GM10847 (cell line): ENCODE measurements around the gene DCAF10.

ENCODE experiments used
- POLR2A ChIP-seq: IDR thresholded peaks from 2 replicates; pipeline ENCODE4 v1.6.1; 2011; ENCODE audit not compliant: insufficient read length; ENCODE audit errors: extremely low read depth

The DCAF10 gene

DNA sequence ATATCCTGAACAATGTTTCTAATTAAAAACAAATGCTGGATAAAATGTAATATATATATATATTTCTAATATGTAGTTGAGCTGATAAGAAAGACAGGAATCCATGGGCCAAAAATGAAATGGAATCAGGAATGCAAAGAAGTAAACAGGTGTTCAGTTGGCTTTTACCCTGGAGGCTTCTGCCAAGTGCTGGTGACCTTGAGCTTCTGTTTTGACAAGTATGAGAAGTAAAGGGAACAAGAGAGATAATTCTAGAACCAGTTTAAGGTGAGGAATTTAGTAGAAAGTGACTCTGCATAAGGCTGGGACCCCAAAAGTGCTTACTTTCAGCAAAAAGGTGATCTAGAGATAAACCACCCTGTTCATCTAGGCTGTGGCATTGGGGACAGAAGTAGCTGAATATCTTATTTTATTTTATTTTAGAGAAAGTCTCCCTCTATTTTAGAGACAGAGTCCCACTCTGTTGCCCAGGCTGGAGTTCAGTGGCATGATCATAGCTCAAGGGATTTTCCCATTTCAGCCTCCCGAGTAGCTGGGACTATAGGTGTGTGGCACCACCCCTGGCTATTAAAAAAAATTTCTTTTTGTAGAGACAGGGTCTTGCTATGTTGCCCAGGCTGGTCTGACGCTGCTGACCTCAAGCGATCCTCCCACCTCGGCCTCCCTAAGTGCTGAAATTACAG lies 27.0 kb downstream of the DCAF10 start:
- no peak for TF ChIP-seq POLR2A

DNA sequence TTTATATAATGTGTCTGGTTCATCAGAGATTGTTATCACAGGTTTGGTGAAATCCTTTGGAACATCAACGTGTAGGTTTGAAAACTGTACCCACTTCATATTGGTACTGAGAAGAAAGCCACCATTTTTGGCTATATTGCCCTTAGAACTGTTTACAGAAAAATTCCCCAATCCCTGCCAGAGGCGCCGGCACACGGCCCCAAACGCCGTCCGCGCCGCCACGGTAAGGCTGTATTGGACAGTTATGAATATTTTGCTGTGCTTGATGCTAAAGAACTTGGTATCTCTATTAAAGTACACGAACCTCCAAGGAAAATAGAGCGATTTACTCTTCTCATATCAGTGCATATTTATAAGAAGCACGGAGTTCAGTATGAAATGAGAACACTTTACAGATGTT lies 35.2 kb downstream of the DCAF10 start:
- TF ChIP-seq POLR2A, result no peak

DNA sequence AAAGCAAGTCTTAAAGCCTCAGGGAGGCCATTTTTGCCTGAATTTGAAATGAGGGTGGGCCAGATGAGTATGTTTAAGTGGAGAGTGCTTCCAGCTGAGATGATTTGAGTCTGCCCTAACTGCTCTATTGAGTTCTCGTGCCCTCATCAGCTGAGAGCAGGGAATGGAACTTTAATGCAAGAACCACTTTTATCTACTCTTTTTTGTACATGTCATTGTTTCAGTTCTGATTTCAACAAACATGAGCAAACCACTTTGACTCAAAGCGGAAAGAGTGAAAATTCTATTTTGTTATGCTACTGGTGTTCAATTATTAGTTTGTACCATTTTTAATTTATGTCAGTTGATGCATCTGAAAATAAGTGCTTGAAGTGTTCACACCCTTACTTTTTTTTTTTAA lies 35.8 kb downstream of the DCAF10 start:
- TF ChIP-seq POLR2A, result no peak

DNA sequence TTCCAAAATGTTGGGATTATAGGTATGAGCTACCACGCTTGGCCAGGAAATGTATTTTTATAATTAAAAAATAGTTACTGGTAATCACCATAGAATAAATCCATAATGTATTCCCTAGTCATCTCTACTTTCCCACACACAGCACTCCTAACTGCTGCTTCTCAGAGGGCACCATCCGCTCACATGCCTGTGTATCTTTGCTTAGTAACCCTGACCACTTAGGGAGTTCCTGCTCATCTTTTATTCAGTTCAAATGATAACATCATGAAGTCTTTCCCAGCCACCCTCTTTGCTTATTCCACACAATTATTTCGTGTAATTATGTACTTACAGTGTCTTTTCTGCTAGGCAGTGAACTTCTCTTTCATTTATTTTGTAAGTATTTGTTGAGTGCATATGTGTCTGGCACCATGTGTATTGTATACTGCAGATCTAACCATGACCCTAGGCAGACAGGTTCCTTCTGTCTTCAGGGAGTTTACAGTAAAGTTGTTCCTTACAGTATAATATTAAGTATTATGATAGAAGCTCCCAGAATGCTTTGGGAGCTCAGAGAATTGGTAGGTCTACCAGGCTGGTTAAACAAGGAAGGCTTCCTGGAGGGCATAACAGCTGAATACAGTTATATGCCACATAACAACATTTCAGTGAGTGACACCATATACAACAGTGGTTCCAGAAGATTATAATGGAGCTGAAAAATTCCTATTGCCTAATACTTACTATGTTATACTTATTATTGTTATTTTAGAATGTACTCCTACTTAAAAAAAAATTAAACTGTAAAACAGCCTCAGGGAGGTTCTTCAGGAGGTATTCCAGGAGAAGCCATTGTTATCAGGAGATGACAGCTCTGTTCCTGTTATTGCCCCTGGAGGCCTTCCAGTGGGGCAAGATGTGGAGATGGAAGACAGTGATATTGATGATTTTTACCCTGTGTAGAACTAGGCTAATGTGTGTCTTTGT lies 39.2 kb downstream of the DCAF10 start:
- TF ChIP-seq POLR2A, result no peak

DNA sequence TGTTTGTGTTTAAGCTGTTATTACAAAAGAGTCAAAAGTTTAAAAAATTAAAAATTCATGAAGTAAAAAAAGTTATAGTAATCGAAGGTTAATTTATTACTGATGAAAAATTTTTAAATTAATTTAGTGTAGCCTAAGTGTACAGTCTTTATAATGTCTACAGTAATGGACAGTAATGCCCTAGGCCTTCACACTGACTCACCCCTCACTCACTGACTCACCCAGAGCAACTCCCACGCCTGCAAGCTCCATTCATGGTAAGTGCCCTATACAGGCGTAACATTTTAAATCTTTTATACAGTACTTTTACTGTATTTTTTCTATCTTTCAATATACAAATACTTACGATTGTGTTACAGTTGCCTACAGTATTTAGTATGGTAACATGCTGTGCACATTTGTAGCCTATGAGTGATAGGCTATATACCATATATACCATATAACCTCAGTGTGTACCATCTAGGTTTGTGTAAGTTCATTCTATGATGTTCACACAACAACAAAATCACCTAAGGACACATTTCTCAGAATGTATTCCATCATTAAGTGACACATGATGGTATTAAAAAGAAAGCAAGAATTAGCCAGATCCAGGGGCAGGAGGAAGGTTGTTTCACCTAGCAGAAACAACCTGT lies 40.1 kb downstream of the DCAF10 start:
- TF ChIP-seq POLR2A, result no peak

DNA sequence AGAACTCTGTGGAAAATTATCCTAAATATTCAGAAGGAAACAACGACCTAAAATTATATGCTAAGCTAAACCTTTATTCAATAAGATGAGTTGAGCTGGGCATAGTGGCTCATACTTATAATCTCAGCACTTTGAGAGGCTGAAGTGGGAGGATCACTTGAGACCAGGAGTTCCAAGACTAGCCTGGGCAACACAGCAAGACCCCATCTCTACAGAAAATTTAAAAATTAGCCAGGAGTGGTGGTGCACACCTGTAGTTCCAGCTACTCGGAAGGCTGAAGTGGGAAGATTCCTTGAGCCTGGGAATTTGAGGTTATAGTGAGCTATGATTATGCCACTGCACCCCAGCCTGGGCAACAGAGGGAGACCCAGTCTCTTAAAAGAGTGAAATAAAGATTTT lies 51.6 kb downstream of the DCAF10 start:
- TF ChIP-seq POLR2A, result no peak

DNA sequence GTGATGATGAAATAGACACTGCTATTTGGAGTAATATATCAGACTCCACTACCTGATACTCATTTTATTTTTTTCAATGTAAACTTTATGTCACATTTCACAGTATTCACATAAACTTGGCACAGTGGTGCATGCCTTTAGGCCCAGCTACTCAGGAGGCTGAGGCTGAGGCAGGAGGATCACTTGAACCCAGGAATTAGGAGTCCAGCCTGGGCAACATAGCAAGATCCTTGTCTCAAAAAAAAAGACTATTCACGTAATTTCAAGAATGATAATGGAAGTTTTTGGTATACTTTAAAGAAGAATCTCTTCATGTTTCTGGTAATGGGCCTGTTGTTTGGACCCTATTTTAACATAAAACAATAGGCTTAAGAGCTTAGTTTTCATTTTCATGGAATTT lies 56.0 kb downstream of the DCAF10 start:
- no peak for TF ChIP-seq POLR2A

DNA sequence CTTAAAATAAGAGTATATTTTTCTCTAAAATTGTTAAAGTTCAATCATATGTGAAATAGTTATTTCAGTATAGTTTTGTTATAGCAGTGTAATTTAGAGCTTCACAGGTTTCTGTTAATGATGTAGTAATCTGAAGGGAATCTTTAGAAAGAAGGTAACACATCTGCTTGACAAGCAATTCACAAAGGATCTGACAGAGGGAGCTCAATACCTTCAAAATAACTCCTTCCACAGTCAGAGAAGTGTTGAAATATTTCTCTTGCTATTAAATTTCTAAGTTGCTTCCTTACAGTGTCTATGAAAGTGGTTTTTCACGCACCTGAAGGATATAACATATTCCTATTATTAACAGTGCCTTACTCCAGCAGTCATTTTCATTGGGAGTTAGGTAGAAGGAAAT lies 58.4 kb downstream of the DCAF10 start:
- no peak for TF ChIP-seq POLR2A

DNA sequence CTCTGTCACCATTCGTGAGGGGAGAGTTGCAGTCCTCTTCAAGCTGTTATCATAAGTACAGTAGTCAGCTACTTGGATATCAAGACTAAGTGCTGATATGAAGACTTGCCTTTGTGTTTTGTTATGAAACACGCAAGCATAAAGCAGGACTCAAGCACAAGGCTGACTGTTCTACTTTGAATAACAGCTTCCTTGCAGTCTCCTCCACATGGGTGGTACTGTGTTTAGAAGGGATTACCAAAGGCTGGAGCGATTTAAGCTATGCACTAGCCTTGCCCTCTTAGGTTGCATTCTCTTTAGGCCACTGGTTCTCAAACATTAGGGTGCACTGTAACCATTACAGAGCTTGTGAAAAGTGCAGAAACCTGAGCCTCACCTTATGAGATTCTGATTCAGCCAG lies 61.9 kb downstream of the DCAF10 start:
- TF ChIP-seq POLR2A, result no peak

DNA sequence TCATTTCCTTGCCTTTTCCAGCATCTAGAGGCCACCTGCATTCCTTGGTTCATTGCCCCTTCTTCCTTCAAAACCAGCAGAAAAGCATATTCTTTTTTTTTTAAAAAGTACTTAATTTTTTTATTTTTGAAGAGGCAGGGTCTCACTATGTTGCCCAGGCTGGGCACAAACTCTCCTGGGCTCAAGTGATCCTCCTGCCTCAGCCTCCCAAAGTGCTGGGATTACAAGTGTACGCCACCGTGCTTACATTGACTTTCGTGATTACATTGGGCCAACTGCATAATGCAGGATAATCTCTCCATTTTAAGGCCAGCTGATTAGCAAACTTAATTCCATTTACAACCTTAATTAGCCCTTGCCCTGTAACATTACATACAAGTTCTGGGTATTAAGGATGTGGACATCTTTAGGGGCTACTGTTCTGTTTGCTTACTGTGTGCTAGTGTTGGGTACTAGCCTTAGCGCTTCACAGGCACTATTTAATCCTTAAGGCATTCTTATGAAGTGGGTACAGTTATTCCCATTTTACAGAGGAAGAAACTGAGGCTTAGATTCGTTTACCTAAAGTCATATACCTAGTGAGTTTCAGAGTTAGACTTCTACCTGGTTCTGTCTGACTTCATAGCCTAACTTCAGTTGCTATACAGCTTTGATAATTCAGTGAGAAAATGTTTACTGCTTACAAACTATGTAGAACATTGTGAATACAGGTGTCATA lies 69.6 kb downstream of the DCAF10 start:
- TF ChIP-seq POLR2A, result no peak

DNA sequence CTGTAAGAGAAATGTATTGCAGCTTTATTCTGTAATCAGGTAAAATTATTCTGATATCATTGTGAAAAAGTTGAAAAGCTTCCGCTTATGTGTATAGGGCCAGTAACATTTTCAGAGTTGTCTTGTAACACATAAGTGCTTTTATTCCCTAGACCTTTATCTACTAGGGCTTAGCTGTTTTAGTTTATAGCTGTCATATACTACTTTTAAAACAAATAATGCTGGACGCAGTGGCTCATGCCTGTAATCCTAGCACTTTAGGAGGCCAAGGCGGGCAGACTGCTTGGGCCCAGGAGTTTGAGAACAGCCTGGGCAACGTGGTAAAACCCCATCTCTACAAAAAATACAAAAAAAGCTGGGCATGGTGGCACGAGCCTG lies 70.2 kb downstream of the DCAF10 start:
- TF ChIP-seq POLR2A, result no peak

DNA sequence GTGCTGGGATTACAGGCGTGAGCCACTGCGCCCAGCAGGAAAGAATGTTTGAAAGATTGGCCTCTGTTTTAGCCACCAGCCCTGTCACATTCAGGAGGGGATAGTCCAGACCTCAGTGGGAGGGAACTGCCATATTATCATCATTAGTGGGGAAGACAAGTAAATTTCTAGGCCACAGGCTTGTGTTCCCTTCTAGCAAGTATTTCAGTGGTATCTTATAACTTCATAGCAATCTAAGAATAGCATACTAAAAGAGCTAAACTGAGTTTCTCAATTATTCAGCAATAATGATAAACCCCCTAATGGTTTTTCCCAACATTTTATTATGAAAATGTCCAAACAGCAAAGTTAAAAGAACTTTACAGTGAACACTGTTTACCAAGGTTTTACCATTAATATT lies 73.4 kb downstream of the DCAF10 start:
- no peak for TF ChIP-seq POLR2A

DNA sequence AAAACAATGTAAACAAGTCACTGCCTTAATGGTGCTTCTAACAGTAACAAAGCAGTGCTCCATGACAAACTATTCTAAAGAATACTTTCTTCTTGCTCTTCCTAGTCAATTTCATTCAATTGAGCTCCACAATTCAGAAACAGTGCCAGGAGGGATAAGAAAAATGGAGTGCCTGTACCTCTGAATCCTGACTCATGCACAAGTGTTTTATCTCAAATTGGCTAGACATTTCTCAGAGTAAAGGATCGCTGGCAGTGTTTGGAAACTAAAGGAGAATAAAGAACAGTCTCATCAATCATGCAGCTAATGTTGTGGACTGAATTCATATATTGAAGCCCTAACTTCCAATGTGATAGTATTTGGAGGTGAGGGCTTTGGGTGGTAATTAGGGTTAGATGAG lies 75.8 kb downstream of the DCAF10 start:
- TF ChIP-seq POLR2A, result no peak

DNA sequence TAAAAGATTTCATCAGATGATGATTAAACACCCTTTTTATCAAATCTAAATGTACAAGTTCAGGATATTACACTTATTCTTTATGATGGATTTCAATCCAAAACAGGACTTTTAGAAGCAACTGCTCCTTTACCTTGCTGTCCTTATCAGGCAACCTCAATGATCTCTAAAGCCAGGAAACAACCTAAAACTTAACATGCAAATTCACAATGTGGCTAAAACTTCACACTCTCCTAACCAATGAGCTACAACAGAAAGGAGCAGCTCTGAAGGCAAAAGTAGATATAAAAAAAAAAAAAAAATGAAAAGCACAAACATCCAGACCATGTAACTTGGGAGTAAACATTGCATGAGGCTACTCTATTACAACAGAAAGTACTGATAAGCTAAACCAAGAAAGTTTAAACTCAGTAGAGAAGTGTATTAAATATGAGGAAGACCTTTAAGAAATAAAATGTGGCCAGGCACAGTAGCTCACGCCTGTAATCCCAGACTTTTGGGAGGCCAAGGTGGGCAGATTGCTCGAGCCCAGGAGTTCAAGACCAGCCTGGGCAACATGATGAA lies 80.4 kb downstream of the DCAF10 start:
- TF ChIP-seq POLR2A, result no peak

DNA sequence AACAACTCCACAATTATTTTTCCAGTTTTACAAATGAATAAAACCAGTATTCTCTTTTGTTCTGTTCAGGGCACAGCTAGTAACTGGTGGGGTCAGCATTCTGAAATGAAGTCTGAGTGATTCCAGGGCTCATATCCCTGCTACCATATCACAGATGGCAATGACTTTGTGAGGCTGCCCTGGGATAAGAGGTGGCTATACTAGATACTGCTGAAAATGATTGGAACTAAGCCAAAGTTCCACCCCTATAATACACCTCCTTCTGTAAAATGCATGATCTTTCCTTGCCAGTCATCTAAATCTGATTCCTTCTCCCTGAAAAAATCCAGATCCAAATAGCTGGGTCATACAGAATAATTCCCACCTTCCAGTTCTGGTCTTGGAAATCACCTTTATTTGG lies 88.9 kb downstream of the DCAF10 start:
- TF ChIP-seq POLR2A, result no peak
